Breast epithelium (tissue), 3 donors: ENCODE results near the gene MRPS6.

Experiments used
- POLR2A ChIP-seq: fragments of 450-650 bp; IDR thresholded peaks from one replicate; pipeline ENCODE4 v1.6.1; 2016; ENCODE audit warnings: antibody characterized with exemption, mild to moderate bottlenecking, moderate library complexity
- POLR2AphosphoS5 ChIP-seq, 3 donors: sonication (generic); formaldehyde crosslinking; IDR thresholded peaks; one replicate each; pipeline ENCODE4 v1.6.1; 2017; ENCODE audit warnings: antibody characterized with exemption in 3 of 3
- TF ChIP-seq, protein P1 (sequence below), 3 donors: fragments of 450-650 bp; IDR thresholded peaks; one replicate each; pipeline ENCODE4 v1.5.1; 2016 to 2017; ENCODE audit warnings: antibody characterized with exemption in 3 of 3, mild to moderate bottlenecking in 3 of 3, moderate library complexity in 3 of 3

DNA sequence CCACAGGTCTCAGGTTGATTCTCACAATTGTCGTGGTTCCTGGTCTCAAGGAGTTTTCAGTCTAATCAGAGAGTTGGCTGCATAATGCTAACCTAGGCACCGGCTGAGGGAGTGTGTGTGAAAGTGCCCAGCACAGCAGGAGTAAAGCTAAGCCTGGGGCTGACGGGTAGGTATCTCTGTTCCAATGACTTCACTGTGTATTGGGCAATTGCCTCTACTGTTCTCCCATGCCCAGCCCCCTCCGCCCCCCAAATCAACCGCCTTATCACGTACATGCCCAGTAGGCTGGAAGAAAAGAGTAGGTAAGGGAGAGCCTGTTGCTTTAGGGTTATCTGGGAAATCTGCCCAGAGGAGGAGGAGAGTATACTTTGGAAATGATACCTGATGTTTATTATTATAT, 54.7 kb downstream of the MRPS6 start:
- TF ChIP-seq, protein P1, sequence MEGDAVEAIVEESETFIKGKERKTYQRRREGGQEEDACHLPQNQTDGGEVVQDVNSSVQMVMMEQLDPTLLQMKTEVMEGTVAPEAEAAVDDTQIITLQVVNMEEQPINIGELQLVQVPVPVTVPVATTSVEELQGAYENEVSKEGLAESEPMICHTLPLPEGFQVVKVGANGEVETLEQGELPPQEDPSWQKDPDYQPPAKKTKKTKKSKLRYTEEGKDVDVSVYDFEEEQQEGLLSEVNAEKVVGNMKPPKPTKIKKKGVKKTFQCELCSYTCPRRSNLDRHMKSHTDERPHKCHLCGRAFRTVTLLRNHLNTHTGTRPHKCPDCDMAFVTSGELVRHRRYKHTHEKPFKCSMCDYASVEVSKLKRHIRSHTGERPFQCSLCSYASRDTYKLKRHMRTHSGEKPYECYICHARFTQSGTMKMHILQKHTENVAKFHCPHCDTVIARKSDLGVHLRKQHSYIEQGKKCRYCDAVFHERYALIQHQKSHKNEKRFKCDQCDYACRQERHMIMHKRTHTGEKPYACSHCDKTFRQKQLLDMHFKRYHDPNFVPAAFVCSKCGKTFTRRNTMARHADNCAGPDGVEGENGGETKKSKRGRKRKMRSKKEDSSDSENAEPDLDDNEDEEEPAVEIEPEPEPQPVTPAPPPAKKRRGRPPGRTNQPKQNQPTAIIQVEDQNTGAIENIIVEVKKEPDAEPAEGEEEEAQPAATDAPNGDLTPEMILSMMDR (IDR thresholded peaks at IDR 0.05): no peak
- TF ChIP-seq POLR2AphosphoS5 (IDR thresholded peaks at IDR 0.05): no peak
- TF ChIP-seq POLR2A: no peak
